Suprapubic skin (tissue), 4 donors: ENCODE data around the gene CCDC3.

Source experiments
- CTCF ChIP-seq, 2 donors: fragments of 200-600 bp in 1 of 2; fragments of 450-650 bp in 1 of 2; sonication (generic) in 1 of 2; IDR thresholded peaks; one replicate each; pipeline ENCODE4 v1.5.1; 2016 to 2019; ENCODE audit warnings: antibody characterized with exemption in 2 of 2, mild to moderate bottlenecking in 1 of 2, moderate library complexity in 1 of 2
- EP300 ChIP-seq: sonication (generic); formaldehyde crosslinking; IDR thresholded peaks from one replicate; pipeline ENCODE4 v1.6.1; 2017; ENCODE audit warnings: antibody characterized with exemption
- POLR2AphosphoS5 ChIP-seq, 3 donors: sonication (generic); formaldehyde crosslinking; IDR thresholded peaks; one replicate each; pipeline ENCODE4 v1.6.1; 2017; ENCODE audit warnings: antibody characterized with exemption in 3 of 3

- TF ChIP-seq CTCF (IDR thresholded peaks at IDR 0.05) (no peak), POLR2AphosphoS5 (IDR thresholded peaks at IDR 0.05) (no peak), EP300 (no peak)
These were observed 113.0 kb downstream of the CCDC3 start for GRCh38 chr10:12888470-12888869.
